GM12801 (cell line): ENCODE results near the gene KIF1A.

ENCODE experiments used
- CTCF ChIP-seq: IDR thresholded peaks from one replicate; pipeline ENCODE4 v1.5.1; 2011; ENCODE audit warnings: control low read depth; ENCODE audit not compliant: insufficient read length; ENCODE audit errors: extremely low read depth

KIF1A gene

GRCh38 chr2:240713071-240713927 is 106.7 kb downstream of the KIF1A start:
- no peak for TF ChIP-seq CTCF

- no peak for TF ChIP-seq CTCF
Measured at GRCh38 chr2:240712121-240712520, 107.9 kb downstream of the KIF1A start.

- no peak for TF ChIP-seq CTCF
Measured at GRCh38 chr2:240711701-240712100, 108.3 kb downstream of the KIF1A start.

GRCh38 chr2:240711296-240711695 is 108.7 kb downstream of the KIF1A start:
- TF ChIP-seq CTCF: no peak

- no peak for TF ChIP-seq CTCF
Measured at GRCh38 chr2:240708457-240708856, 111.6 kb downstream of the KIF1A start.

- TF ChIP-seq CTCF: no peak
Measured at GRCh38 chr2:240707821-240708220, 112.2 kb downstream of the KIF1A start.

- no peak for TF ChIP-seq CTCF
Measured at GRCh38 chr2:240707043-240707756, 112.8 kb downstream of the KIF1A start.
